Testis (tissue), 3 donors: ENCODE measurements around the gene TRAF2. TPM values are rescaled to one million over a fixed set of nuclear protein-coding genes. Genes with fewer than 3 reads are reported as not detected.
A peak's percentile ranks its signal among the peaks of the same experiment; 100 is the strongest.

Experiments used
- DNase-seq: peaks from one replicate; pipeline ENCODE4 v3.0.0-alpha.2; 2019
- H3K27ac ChIP-seq, 2 donors: fragments of 200-600 bp; sonication (generic); one replicate each; pipeline ENCODE4 v1.5.1; 2019
- H3K27me3 ChIP-seq: fragments of 200-600 bp; sonication (generic); one replicate; pipeline ENCODE4 v1.5.1; 2019
- H3K36me3 ChIP-seq: fragments of 200-600 bp; sonication (generic); one replicate; pipeline ENCODE4 v1.5.1; 2017; ENCODE audit warnings: low read depth; ENCODE audit errors: missing control alignments
- H3K4me1 ChIP-seq: fragments of 200-600 bp; sonication (generic); one replicate; pipeline ENCODE4 v1.5.1; 2019
- H3K4me3 ChIP-seq, 2 donors: fragments of 200-600 bp; sonication (generic); one replicate each; pipeline ENCODE4 v1.5.1; 2017 to 2019
- H3K9me3 ChIP-seq: fragments of 200-600 bp; sonication (generic); one replicate; pipeline ENCODE4 v1.5.1; 2017
- POLR2A ChIP-seq: fragments of 450-650 bp; IDR thresholded peaks from one replicate; pipeline ENCODE4 v1.6.1; 2017; ENCODE audit warnings: antibody characterized with exemption, mild to moderate bottlenecking, moderate library complexity
- WGBS, 2 donors: methylation state at CpG; one replicate each; pipeline ENCODE4 v1.1.5; 2018; 5-methylcytosine and 5-hydroxymethylcytosine counted together
- intact Hi-C: fragments of 100-400 bp; cut with DNase I; formaldehyde crosslinking; loops from one replicate; pipeline ENCODE4 v1.15.1; 2023; ENCODE audit warnings: low total_unique reads
- polyA plus RNA-seq: library from polyadenylated mRNA; stranded (reverse); fragments of 350-450 nt; fragmentation: Illumina TruSeq; extraction: RNeasy Lipid Tissue Mini Kit (QIAGEN cat#74804); gene quantifications from one replicate; pipeline ENCODE4 v1.2.3, GENCODE V29; 2014; ENCODE audit warnings: low read depth, low replicate concordance; ENCODE audit not compliant: insufficient read depth
- total RNA-seq, 2 donors: library from RNA; depleted of rRNA; stranded (reverse); fragments of >200 nt; gene quantifications; one replicate each; pipeline ENCODE4 v1.2.3, GENCODE V29; 2016
- TF ChIP-seq, protein P1 (sequence below), 3 experiments: fragments of 450-650 bp in 2 of 3; fragments of 200-600 bp in 1 of 3; sonication (generic) in 1 of 3; IDR thresholded peaks; one replicate each; pipeline ENCODE4 v1.5.1; 2016 to 2019; ENCODE audit warnings: antibody characterized with exemption in 3 of 3, mild to moderate bottlenecking in 2 of 3, moderate library complexity in 1 of 3

The TRAF2 gene
- total and polyA plus RNA-seq, 3 donors from 2014 or later, result 21.9 to 32.9 (median 23.7) TPM

- no peak for DNase-seq
- Histone ChIP-seq H3K4me1 (no peaks in the 10 kb centered on the region), H3K36me3 (no peaks in the 10 kb centered on the region), H3K27me3 (no peaks in the 10 kb centered on the region), H3K27ac (no peak overlapping the region), H3K9me3 (no peaks in the 10 kb centered on the region), H3K4me3 (no peak overlapping the region)
- TF ChIP-seq, protein P1, sequence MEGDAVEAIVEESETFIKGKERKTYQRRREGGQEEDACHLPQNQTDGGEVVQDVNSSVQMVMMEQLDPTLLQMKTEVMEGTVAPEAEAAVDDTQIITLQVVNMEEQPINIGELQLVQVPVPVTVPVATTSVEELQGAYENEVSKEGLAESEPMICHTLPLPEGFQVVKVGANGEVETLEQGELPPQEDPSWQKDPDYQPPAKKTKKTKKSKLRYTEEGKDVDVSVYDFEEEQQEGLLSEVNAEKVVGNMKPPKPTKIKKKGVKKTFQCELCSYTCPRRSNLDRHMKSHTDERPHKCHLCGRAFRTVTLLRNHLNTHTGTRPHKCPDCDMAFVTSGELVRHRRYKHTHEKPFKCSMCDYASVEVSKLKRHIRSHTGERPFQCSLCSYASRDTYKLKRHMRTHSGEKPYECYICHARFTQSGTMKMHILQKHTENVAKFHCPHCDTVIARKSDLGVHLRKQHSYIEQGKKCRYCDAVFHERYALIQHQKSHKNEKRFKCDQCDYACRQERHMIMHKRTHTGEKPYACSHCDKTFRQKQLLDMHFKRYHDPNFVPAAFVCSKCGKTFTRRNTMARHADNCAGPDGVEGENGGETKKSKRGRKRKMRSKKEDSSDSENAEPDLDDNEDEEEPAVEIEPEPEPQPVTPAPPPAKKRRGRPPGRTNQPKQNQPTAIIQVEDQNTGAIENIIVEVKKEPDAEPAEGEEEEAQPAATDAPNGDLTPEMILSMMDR (IDR thresholded peaks at IDR 0.05), result no peak
- no peak for TF ChIP-seq POLR2A
- intact Hi-C loops, result no loop called here
- WGBS, 2 donors, result 88 to 92% methylated on average over 5 to 11 of the region's 11 CpGs
Measured at GRCh38 chr9:136896027-136896426, 9.7 kb downstream of the TRAF2 start.

- Histone ChIP-seq H3K4me1 (peaks cover 21% of the 10 kb centered on the region), H3K9me3 (no peaks in the 10 kb centered on the region), H3K27ac (no peak overlapping the region), H3K4me3 (no peak overlapping the region), H3K27me3 (no peaks in the 10 kb centered on the region), H3K36me3 (no peaks in the 10 kb centered on the region)
- intact Hi-C loops, result no loop called here
- WGBS, 2 donors, result 95 to 96% methylated on average over 19 to 21 of the region's 21 CpGs
- no peak for TF ChIP-seq POLR2A
- TF ChIP-seq, protein P1 (IDR thresholded peaks at IDR 0.05), result no peak
- DNase-seq, result no peak
Measured at GRCh38 chr9:136898483-136899100, 12.3 kb downstream of the TRAF2 start.

GRCh38 chr9:136899196-136899595, 12.9 kb downstream of the TRAF2 start:
- no peaks in the 10 kb centered on the region for H3K36me3 ChIP-seq
- TF ChIP-seq, protein P1 (IDR thresholded peaks at IDR 0.05), result no peak
- TF ChIP-seq POLR2A, result no peak
- no peaks in the 10 kb centered on the region for H3K27me3 ChIP-seq
- peaks cover 21% of the 10 kb centered on the region for H3K4me1 ChIP-seq
- no peak overlapping the region for H3K27ac ChIP-seq
- H3K4me3 ChIP-seq, result no peak overlapping the region
- no peaks in the 10 kb centered on the region for H3K9me3 ChIP-seq
- 50 to 78% methylated on average over 9 of the region's 9 CpGs for WGBS, 2 donors
- DNase-seq, result no peak
- intact Hi-C loops, result no loop called here

GRCh38 chr9:136900556-136900955, 14.2 kb downstream of the TRAF2 start:
- H3K27me3 ChIP-seq, result no peaks in the 10 kb centered on the region
- intact Hi-C loops, result no loop called here
- 87 to 91% methylated on average over 3 to 10 of the region's 10 CpGs for WGBS, 2 donors
- no peak for DNase-seq
- H3K36me3 ChIP-seq, result no peaks in the 10 kb centered on the region
- no peaks in the 10 kb centered on the region for H3K9me3 ChIP-seq
- H3K4me3 ChIP-seq, result no peak overlapping the region
- peaks cover 21% of the 10 kb centered on the region for H3K4me1 ChIP-seq
- TF ChIP-seq, protein P1 (IDR thresholded peaks at IDR 0.05), result no peak
- no peak for TF ChIP-seq POLR2A
- peak overlapping the region in 1 of 2 donors; percentile 66 for H3K27ac ChIP-seq

DNA sequence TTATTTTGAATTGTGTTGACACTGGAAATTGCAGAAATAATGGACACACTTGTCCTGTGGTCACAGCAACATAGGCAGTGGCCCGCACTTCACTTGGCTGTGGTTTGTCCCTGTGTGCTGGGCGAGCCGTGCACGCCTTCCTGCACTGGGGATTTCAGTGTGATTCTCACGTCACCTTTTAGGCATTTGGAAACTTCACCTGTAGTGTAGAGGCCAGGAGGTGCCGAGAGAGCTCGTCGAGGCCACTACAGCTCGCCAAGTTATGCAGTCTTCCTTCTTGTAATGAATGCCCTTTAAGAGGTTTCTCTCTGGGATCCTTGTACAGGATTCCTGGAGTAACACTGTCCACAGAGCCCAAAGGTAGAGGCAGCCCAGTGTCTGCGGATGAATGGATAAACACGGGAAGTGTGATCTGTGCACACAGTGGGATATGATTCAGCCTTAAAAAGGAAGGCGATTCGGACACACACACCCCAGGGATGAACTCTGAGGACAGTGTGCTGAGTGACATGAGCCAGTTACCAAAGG, 14.7 kb downstream of the TRAF2 start:
- no peaks in the 10 kb centered on the region for H3K9me3 ChIP-seq
- WGBS, 2 donors, result 89% methylated on average over 13 of the region's 13 CpGs
- no peak overlapping the region for H3K4me3 ChIP-seq
- H3K36me3 ChIP-seq, result no peaks in the 10 kb centered on the region
- no peak for DNase-seq
- TF ChIP-seq POLR2A, result no peak
- TF ChIP-seq, protein P1 (IDR thresholded peaks at IDR 0.05), result no peak
- intact Hi-C loops, result no loop called here
- no peaks in the 10 kb centered on the region for H3K27me3 ChIP-seq
- H3K27ac ChIP-seq, result peak overlapping the region in 1 of 2 donors; percentile 66
- H3K4me1 ChIP-seq, result peaks cover 21% of the 10 kb centered on the region
